ENCODE results near the gene PPP2R2B.
A peak's percentile ranks its signal among the peaks of the same experiment; 100 is the strongest.

The PPP2R2B gene

GRCh38 chr5:146878476-146879172, at the start of gene PPP2R2B:
PPP2R2B (minus strand) TSS chr5:146878757.
- peak; percentile 59 for DNase-seq

- DNase-seq, result no peak
Observed at GRCh38 chr5:146924132-146924531, 45.6 kb upstream of the PPP2R2B start.

DNA sequence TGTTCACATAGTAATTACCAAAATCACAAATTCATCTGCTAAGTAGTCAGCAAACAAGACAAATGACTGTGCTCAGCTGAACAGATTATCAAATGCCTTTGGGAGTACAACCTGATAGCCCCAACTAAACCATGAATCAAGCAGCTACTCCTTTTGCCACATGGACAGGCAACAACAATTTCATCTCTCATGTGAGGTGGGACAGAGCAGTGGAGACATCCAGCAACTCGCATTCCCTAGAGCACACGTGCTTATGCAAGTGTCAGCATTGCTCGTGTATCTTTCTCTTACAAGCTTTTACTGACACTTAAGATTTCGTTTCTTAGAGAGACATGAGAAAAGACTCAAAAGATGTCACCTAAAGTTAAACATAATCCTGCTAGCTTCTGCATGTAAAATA, 42.7 kb upstream of the PPP2R2B start:
- DNase-seq, result no peak

- DNase-seq, result no peak
Observed at GRCh38 chr5:146920351-146920881, 41.9 kb upstream of the PPP2R2B start.

- DNase-seq, result no peak
Observed at GRCh38 chr5:146919304-146919703, 40.7 kb upstream of the PPP2R2B start.

- DNase-seq, result no peak
Observed at GRCh38 chr5:146917931-146918330, 39.4 kb upstream of the PPP2R2B start.

DNA sequence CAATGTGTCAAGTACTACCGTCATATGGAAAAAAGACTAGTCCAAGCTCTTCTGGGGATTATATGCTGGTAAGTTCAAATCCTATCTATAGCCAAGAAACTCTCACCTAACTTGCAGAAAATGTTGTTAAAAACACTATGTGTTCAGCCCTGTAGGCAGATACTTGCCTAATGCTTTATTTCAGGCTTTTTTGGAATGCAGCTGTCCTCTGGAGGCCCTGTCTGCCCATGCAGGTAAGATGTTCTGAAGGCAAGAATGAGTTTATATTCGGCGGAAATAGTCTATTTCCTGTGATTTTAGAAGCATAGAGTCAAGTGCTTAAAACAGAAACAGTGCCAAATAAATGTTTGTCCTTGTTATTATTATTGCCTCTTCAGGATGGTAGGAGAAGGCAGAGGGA, 34.3 kb upstream of the PPP2R2B start:
- no peak for DNase-seq

DNA sequence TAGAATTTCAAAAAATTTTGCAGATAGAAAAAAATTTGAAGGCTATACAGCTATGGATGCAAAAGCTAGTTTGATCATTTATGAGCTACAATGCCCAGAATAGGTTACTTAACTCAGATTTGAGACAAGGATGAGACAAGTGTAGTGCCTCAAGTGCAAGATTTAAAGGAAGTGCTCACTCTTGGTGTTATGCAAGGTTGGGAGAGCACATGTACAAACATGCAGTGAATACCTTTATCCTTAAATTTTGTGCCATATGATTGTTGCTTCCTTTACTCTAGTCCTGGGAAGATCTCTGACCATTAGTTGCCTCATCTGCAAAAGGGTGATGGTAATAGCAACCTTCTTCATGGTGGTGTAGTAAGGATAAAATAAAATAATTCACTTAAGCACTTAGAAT, 31.7 kb upstream of the PPP2R2B start:
- DNase-seq, result no peak

DNA sequence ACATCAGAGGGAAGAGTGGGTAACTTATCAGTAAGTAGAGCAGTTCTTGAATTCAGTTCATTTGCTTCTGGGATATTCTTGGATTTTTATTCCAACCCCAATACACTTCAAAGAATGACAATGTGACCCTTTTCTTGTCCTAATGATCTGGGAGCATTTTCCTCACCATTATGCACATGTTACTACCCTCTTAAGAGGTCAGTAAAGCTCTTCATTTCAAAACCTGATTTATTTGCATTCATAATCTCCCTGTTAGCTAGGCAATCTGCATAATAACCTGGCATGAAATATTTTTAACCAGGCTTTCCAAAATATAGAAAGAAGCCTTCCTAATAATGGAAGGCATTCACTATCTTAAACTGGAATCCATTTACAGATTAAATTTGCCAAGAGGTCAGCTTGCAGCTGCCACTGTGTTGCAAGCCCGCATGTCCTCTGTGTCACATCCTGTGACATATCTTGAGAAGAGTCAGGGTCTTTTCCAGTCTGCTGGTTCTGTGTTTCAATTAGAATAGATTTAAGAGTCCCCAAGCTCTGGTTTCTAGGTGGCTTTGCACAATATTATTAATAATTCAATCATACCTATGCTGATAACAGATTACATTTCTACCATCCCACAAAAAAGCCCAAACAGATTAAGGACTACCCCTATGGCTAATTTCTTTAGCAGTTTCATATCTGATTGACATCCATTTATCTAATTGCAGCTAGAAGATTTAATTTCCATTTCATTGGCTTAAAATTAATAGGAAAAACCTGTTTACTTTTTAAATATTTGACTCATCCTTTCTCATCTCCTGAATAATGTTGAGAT, 30.9 kb upstream of the PPP2R2B start:
- DNase-seq, result no peak

- DNase-seq, result peak; percentile 4
Observed at GRCh38 chr5:146906803-146907202, 28.2 kb upstream of the PPP2R2B start.

GRCh38 chr5:146904890-146905289, 26.3 kb upstream of the PPP2R2B start:
- no peak for DNase-seq

DNA sequence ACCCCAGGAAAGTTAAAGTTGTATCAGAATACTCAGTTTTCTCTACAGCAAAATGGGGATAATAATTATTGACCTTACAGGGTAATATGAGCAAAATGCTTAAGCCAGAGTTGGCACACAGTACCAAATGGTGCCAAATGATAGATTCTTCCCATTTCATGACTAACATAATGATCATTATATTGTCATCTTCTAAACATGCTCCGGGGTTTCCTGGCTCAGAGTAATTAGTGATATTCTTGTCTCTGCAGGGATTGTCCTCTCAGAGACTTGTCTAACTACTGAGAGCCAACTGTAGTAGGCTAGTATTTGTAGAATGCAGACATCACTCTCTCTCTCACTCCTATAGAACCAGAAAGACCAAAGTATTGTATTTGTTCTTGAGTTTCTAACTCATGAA, 25.2 kb upstream of the PPP2R2B start:
- DNase-seq, result no peak

DNA sequence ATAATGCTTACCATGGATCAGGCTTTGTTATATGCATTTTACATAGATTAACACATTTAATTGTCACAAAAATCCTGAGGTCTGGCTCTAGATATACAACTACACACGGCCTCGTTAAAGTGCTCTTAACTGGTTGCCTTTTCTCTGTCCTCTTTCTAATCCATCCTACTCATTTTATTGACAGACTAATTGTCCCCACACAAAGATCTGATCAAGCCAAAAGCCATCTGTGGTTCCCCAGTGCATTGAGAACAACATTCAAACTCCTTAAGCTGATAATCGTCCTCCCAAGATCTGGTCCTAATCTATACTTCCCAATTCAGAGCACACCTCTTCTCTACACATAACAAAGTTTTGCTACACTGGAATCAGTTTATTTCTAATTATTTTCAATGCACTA, 23.9 kb upstream of the PPP2R2B start:
- DNase-seq, result no peak

GRCh38 chr5:146897061-146897460, 18.5 kb upstream of the PPP2R2B start:
- no peak for DNase-seq

DNA sequence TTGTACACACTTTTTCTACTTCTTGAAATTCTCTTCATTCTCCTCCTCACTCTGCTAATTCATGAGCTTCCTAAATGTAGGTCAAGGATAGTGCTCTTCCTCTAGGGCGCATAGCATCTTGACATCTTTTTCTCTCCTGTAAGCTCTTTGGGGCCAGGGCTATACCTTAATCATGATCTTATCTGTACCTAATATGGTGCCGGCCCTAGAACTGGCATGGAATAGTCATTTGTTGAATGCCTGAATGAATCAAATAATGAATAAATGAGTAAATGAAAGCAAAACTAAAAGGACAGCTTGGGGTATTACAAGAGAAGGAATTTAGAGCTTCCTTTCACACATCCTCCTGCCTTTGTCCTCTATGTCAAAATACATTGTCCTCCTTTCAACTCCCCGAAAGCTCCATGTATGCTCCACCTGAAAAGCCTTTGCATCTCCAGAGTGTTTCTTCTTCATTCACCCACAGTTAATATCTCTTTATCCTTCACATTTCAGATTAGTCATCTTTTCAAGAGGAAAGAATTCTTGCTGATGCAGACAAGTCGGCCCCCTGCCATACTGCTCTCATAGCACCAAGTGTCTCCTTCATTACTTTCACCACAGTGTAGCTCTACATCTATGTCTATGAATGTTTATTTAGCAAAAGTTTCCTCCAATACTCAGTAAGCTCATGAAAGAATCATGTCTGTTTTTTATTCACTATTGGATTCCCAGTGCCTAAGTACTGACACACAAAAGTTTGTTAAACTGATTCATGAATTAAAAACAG, 16.4 kb upstream of the PPP2R2B start:
- DNase-seq, result no peak

- DNase-seq, result no peak
Observed at GRCh38 chr5:146893991-146894390, 15.4 kb upstream of the PPP2R2B start.

- DNase-seq, result no peak
Observed at GRCh38 chr5:146892231-146892630, 13.7 kb upstream of the PPP2R2B start.

DNA sequence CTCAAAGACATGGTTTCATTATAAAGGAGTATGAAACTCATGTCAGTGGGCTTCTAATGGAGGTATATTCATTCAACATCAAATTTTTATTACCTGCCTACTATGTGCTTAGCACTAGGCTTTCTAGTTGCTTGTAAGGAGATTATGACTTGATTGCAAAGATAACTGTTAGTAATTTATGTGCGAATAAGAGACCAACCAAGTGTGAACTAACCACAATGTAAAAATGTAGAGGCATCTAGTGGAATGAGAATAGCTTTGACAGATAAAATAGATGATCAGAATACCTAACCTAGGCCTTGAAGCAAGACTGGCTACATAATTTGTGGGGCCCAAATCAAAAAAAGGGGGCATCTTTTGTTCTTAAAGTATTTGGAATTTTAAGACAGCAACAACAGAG, 13.0 kb upstream of the PPP2R2B start:
- DNase-seq, result no peak

GRCh38 chr5:146890731-146891440, 12.3 kb upstream of the PPP2R2B start:
- peak; percentile 44 for DNase-seq

GRCh38 chr5:146890066-146890465, 11.5 kb upstream of the PPP2R2B start:
- peak; percentile 40 for DNase-seq

DNA sequence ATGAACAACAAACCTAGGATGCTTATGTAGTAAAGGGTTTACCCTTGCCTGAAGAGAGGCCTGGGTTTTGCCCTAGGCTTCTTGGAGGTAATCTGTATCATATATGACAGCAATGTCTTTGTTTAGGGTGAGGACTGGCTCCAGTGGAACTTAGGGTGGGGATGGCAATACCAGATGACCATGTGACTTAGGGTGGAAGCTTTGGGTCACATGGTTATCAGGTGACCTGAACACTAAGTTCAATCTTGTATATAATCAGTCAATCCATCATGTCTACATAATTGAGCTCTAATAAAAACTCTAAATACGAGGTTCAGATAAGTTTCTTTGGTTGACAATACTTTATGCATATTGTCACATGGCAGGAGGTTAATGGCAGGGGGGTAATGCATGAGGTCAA, 10.6 kb upstream of the PPP2R2B start:
- DNase-seq, result no peak

GRCh38 chr5:146888351-146888978, 9.9 kb upstream of the PPP2R2B start:
- DNase-seq, result no peak
